ENCODE data around the gene HIVEP3.
"Not testable (repeated sequence)": the region's sequence is repeated elsewhere in the genome, so short reads cannot be mapped to it uniquely, and the experiment has no call there.

DNA sequence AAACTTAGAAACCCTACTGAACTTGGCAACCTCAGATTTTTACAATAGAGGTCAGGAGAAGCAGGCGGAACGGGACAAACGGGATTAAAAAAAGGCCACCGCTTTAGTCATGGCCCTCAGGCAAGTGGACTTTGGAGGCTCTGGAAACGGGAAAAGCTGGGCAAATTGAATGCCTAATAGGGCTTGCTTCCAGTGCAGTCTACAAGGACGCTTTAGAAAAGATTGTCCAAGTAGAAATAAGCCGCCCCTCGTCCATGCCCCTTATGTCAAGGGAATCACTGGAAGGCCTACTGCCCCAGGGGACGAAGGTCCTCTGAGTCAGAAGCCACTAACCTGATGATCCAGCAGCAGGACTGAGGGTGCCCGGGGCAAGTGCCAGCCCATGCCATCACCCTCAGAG is 27.2 kb upstream of the HIVEP3 start:
- TF ChIP-seq POLR2A (IDR thresholded peaks at IDR 0.05) = not testable (repeated sequence)
- TF ChIP-seq, protein P1, sequence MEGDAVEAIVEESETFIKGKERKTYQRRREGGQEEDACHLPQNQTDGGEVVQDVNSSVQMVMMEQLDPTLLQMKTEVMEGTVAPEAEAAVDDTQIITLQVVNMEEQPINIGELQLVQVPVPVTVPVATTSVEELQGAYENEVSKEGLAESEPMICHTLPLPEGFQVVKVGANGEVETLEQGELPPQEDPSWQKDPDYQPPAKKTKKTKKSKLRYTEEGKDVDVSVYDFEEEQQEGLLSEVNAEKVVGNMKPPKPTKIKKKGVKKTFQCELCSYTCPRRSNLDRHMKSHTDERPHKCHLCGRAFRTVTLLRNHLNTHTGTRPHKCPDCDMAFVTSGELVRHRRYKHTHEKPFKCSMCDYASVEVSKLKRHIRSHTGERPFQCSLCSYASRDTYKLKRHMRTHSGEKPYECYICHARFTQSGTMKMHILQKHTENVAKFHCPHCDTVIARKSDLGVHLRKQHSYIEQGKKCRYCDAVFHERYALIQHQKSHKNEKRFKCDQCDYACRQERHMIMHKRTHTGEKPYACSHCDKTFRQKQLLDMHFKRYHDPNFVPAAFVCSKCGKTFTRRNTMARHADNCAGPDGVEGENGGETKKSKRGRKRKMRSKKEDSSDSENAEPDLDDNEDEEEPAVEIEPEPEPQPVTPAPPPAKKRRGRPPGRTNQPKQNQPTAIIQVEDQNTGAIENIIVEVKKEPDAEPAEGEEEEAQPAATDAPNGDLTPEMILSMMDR (IDR thresholded peaks at IDR 0.05) = not testable (repeated sequence)

Measured in lower leg skin (tissue), 3 donors.